OCI-LY7 (cell line): ENCODE measurements around the gene CLP1. TPM values are rescaled to one million over a fixed set of nuclear protein-coding genes. Genes with fewer than 3 reads are reported as not detected.

Experiments used
- BruUV-seq: library from RNA; stranded (reverse); fragments of 400-500 nt; replicated peaks from 2 replicates; lab custom pipeline; 2021; lab: Mats Ljungman, UMichigan
- CTCF ChIA-PET: fragments of 300-600 bp; sonication (Branson Sonifier 250); formaldehyde crosslinking; loops from one replicate; lab custom pipeline; 2022; ENCODE audit warnings: antibody characterized with exemption; ENCODE audit not compliant: unreplicated experiment; lab: Charles Lee
- POLR2A ChIA-PET: fragments of 300-600 bp; sonication (Branson Sonifier 250); formaldehyde crosslinking; loops from one replicate; lab custom pipeline; 2022; ENCODE audit warnings: antibody characterized with exemption; lab: Charles Lee
- DNase-seq: peaks from one replicate; pipeline ENCODE4 v3.0.0-alpha.2; 2015; ENCODE audit warnings: low spot score
- H2AFZ ChIP-seq: fragments of 200-600 bp; sonication (generic), shearing (Covaris generic); 2 replicates; pipeline ENCODE4 v1.6.1; 2014; ENCODE audit warnings: mild to moderate bottlenecking, antibody characterized with exemption, low read length, moderate library complexity
- H3K27ac ChIP-seq: fragments of 200-600 bp; sonication (generic); 2 replicates; pipeline ENCODE4 v1.5.1; 2014; ENCODE audit warnings: mixed run types, low read depth, mild to moderate bottlenecking, moderate library complexity, low read length, inconsistent platforms; ENCODE audit not compliant: poor library complexity, severe bottlenecking
- H3K36me3 ChIP-seq: fragments of 200-600 bp; sonication (generic); 2 replicates; pipeline ENCODE4 v1.6.1; 2014; ENCODE audit warnings: mild to moderate bottlenecking, antibody characterized with exemption, low read length, moderate library complexity, mixed read lengths; ENCODE audit not compliant: insufficient read depth
- H3K4me1 ChIP-seq: fragments of 200-600 bp; sonication (generic); 2 replicates; pipeline ENCODE4 v1.5.1; 2014; ENCODE audit warnings: mild to moderate bottlenecking, low read length; ENCODE audit not compliant: insufficient read depth, poor library complexity, severe bottlenecking
- H3K4me2 ChIP-seq: fragments of 200-600 bp; sonication (generic); 2 replicates; pipeline ENCODE4 v1.6.1; 2014; ENCODE audit warnings: mild to moderate bottlenecking, low read length
- H3K4me3 ChIP-seq: fragments of 200-600 bp; sonication (generic); 2 replicates; pipeline ENCODE4 v1.5.1; 2014; ENCODE audit warnings: mild to moderate bottlenecking, low read depth, low read length; ENCODE audit not compliant: poor library complexity, severe bottlenecking
- H3K79me2 ChIP-seq: fragments of 200-600 bp; sonication (generic); 2 replicates; pipeline ENCODE4 v1.6.1; 2016; ENCODE audit warnings: low read depth, mild to moderate bottlenecking, low read length, moderate library complexity, mixed read lengths; ENCODE audit not compliant: insufficient read depth
- H3K9me2 ChIP-seq: fragments of 200-600 bp; sonication (generic); 2 replicates; pipeline ENCODE4 v1.6.1; 2016; ENCODE audit warnings: mild to moderate bottlenecking, low read length, mixed read lengths; ENCODE audit not compliant: insufficient read depth
- H3K9me3 ChIP-seq: fragments of 200-600 bp; sonication (generic); 2 replicates; pipeline ENCODE4 v1.6.1; 2014; ENCODE audit warnings: mild to moderate bottlenecking, mixed run types, low read length, mixed read lengths
- H4K20me1 ChIP-seq: fragments of 200-600 bp; sonication (generic); 2 replicates; pipeline ENCODE4 v1.6.1; 2014; ENCODE audit warnings: mild to moderate bottlenecking, antibody characterized with exemption, low read length, moderate library complexity, mixed read lengths; ENCODE audit not compliant: insufficient read depth
- EZH2phosphoT487 ChIP-seq: fragments of 200-600 bp; sonication (generic); IDR thresholded peaks from 2 replicates; pipeline ENCODE4 v1.6.1; 2018; ENCODE audit warnings: low read depth, borderline replicate concordance, mild to moderate bottlenecking, mixed run types, antibody characterized with exemption, low read length, moderate library complexity, mixed read lengths
- intact Hi-C: fragments of 100-400 bp; cut with micrococcal nuclease; formaldehyde crosslinking; loops from one replicate; pipeline ENCODE4 v1.10.0; 2022; ENCODE audit not compliant: unreplicated experiment
- total RNA-seq, 2 experiments: library from RNA; depleted of rRNA in 1 of 2; stranded (reverse); fragments of >200 nt in 1 of 2; shearing (Covaris generic) in 1 of 2; gene quantifications; 2 replicates each; pipeline ENCODE4 v1.2.3, GENCODE V29; 2014 to 2022
- TF ChIP-seq, protein P1 (sequence below): fragments of 200-600 bp; sonication (generic); conservative IDR thresholded peaks from 2 replicates; pipeline ENCODE4 v1.5.1; 2014; ENCODE audit warnings: mild to moderate bottlenecking, antibody characterized with exemption, low read length, moderate library complexity, mixed read lengths

CLP1 gene
- total RNA-seq, 2 experiments from 2014 or later, result 18.5 to 20.8 TPM

DNA sequence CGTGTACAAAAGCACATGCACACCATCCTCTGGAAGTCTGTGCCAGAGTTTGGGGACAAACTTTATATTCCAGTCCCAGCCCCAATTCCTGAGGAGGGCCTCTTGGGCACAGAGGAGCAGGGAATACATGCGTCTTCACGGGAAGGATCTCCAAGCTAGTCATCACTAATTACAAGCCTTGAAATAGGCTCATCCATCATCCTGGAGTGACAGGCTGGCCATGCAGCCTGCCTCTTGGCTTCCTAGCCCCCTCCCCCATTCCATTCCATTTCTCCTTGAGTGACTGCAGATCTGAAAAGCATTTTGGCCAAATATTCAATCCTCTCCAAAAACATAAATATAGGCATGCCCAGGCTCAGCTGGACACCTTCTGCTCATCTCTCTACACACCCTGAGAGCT, 35.3 kb upstream of the CLP1 start:
- BruUV-seq, result no TSS peak
- intact Hi-C loops, result no loop called here
- no peaks in the 10 kb centered on the region for H3K4me1 ChIP-seq
- H3K36me3 ChIP-seq, result no peaks in the 10 kb centered on the region
- H3K9me2 ChIP-seq, result no peaks in the 10 kb centered on the region
- H2AFZ ChIP-seq, result no peak overlapping the region
- no peak overlapping the region for H3K4me3 ChIP-seq
- peaks cover 17% of the 10 kb centered on the region for H3K9me3 ChIP-seq
- POLR2A ChIA-PET, result interaction anchor here (0.7 to 0.8 kb wide), 2 partner anchors 13 to 19 kb away, joined by 3 to 4 read pairs; no protein-coding TSS in a partner anchor
- CTCF ChIA-PET, result interaction anchor here (0.6 kb wide), 1 partner anchor 22 kb away, joined by 3 read pairs; no protein-coding TSS in a partner anchor
- no peaks in the 10 kb centered on the region for H3K79me2 ChIP-seq
- no peaks in the 10 kb centered on the region for H4K20me1 ChIP-seq
- H3K27ac ChIP-seq, result no peak overlapping the region
- TF ChIP-seq, protein P1, sequence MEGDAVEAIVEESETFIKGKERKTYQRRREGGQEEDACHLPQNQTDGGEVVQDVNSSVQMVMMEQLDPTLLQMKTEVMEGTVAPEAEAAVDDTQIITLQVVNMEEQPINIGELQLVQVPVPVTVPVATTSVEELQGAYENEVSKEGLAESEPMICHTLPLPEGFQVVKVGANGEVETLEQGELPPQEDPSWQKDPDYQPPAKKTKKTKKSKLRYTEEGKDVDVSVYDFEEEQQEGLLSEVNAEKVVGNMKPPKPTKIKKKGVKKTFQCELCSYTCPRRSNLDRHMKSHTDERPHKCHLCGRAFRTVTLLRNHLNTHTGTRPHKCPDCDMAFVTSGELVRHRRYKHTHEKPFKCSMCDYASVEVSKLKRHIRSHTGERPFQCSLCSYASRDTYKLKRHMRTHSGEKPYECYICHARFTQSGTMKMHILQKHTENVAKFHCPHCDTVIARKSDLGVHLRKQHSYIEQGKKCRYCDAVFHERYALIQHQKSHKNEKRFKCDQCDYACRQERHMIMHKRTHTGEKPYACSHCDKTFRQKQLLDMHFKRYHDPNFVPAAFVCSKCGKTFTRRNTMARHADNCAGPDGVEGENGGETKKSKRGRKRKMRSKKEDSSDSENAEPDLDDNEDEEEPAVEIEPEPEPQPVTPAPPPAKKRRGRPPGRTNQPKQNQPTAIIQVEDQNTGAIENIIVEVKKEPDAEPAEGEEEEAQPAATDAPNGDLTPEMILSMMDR, result no peak
- TF ChIP-seq EZH2phosphoT487, result no peak
- DNase-seq, result no peak
- H3K4me2 ChIP-seq, result no peak overlapping the region

DNA sequence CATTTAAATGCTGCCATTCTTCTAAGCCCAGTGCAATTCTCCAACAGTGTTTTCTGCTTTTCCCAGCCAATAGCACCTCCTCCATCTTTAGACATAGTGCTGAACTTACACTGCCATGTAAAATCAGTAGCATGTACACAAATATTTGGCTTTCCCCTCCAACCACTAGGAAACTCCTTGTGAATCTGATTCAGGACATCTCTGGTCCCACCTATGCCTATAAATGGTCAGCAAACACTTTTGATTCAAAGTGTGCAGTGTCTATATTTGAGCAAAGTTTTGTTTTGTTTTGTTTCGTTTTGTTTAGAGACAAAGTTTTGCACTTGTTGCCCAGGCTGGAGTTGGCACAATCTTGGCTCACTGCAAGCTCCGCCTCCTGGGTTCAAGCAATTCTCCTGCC, 32.7 kb upstream of the CLP1 start:
- intact Hi-C loops, result loop anchor here (5.0 kb wide), 1 partner anchor 38 kb away; no protein-coding TSS in a partner anchor
- Histone ChIP-seq H3K79me2 (no peaks in the 10 kb centered on the region), H4K20me1 (no peaks in the 10 kb centered on the region), H3K9me2 (no peaks in the 10 kb centered on the region), H3K4me3 (no peak overlapping the region), H3K36me3 (no peaks in the 10 kb centered on the region), H3K27ac (no peak overlapping the region), H2AFZ (no peak overlapping the region), H3K4me2 (no peak overlapping the region), H3K9me3 (peaks cover 7% of the 10 kb centered on the region), H3K4me1 (no peaks in the 10 kb centered on the region)
- no peak for DNase-seq
- POLR2A ChIA-PET, result no interaction called here
- no peak for TF ChIP-seq EZH2phosphoT487
- TF ChIP-seq, protein P1, result no peak
- CTCF ChIA-PET, result no interaction called here
- no TSS peak for BruUV-seq

DNA sequence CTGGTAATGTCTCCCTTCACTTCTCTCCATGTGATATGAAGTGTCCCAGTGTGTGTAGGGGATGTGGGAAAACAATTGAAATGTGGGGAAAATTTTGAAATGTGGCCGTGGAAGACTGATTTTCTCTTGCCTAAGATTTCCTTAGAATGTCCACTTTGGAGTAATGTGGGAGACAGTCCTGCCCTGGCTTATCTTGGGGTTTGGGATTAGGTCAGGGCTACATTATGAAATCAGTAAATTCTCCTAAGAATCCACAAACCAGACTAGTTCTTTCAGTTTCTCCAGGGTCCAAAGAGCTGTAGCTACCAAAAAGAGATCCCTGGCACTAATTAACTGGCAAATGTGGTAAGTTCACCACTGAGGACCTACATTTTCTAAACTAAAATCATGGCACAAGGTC, 30.7 kb upstream of the CLP1 start:
- Histone ChIP-seq H3K4me2 (no peak overlapping the region), H3K4me3 (no peak overlapping the region), H3K36me3 (no peaks in the 10 kb centered on the region), H4K20me1 (no peaks in the 10 kb centered on the region), H2AFZ (no peak overlapping the region), H3K9me3 (no peaks in the 10 kb centered on the region), H3K9me2 (no peaks in the 10 kb centered on the region), H3K4me1 (no peaks in the 10 kb centered on the region), H3K27ac (no peak overlapping the region), H3K79me2 (no peaks in the 10 kb centered on the region)
- BruUV-seq, result no TSS peak
- TF ChIP-seq EZH2phosphoT487, result no peak
- TF ChIP-seq, protein P1, result no peak
- intact Hi-C loops, result loop anchor here (5.0 kb wide), 1 partner anchor 40 kb away; no protein-coding TSS in a partner anchor
- CTCF ChIA-PET, result no interaction called here
- POLR2A ChIA-PET, result interaction anchor here (0.8 to 2.6 kb wide), 2 partner anchors 13 to 18 kb away, joined by 4 to 7 read pairs; no protein-coding TSS in a partner anchor
- no peak for DNase-seq
